K562 (cell line): ENCODE results near the gene RPE. TPM values are rescaled to one million over a fixed set of nuclear protein-coding genes. Genes with fewer than 3 reads are reported as not detected.

Experiments
- CREBBP ChIP-seq: IDR thresholded peaks from one replicate; pipeline ENCODE4 v1.6.1; 2012; ENCODE audit warnings: low read depth, mild to moderate bottlenecking, control low read depth, inconsistent platforms, low read length
- EWSR1 ChIP-seq: fragments of 450-650 bp; IDR thresholded peaks from 2 replicates; pipeline ENCODE4 v1.6.1; 2018; ENCODE audit warnings: borderline replicate concordance, mild to moderate bottlenecking, low read depth, moderate library complexity; ENCODE audit not compliant: partially characterized antibody
- NCOA2 ChIP-seq, 2 experiments: fragments of 450-650 bp; IDR thresholded peaks; 2 replicates each; pipeline ENCODE4 v1.6.1; 2018; ENCODE audit warnings: mild to moderate bottlenecking in 2 of 2, moderate library complexity in 1 of 2; ENCODE audit not compliant: partially characterized antibody in 2 of 2
- NFYB ChIP-seq: IDR thresholded peaks from 2 replicates; pipeline ENCODE4 v1.6.1; 2011; ENCODE audit warnings: mild to moderate bottlenecking, moderate library complexity; ENCODE audit not compliant: insufficient read length; ENCODE audit errors: extremely low read depth
- POLR2A ChIP-seq: fragments of 450-650 bp; conservative IDR thresholded peaks from 2 replicates; pipeline ENCODE4 v1.6.1; 2016
- RBM14 ChIP-seq: fragments of 200-400 bp; formaldehyde crosslinking; IDR thresholded peaks from 2 replicates; pipeline ENCODE4 v1.6.1; 2018; ENCODE audit warnings: low read depth, mild to moderate bottlenecking, low read length, moderate library complexity, borderline replicate concordance; ENCODE audit not compliant: insufficient read depth
- SMARCA5 ChIP-seq: fragments of 450-650 bp; IDR thresholded peaks from 2 replicates; pipeline ENCODE4 v1.6.1; 2016
- SOX6 ChIP-seq: fragments of 450-650 bp; IDR thresholded peaks from 2 replicates; pipeline ENCODE4 v1.6.1; 2014; ENCODE audit warnings: mild to moderate bottlenecking
- ZEB2 ChIP-seq: fragments of 450-650 bp; IDR thresholded peaks from 2 replicates; pipeline ENCODE4 v1.6.1; 2016
- ZKSCAN3 ChIP-seq: fragments of 250-450 bp; sonication (Bioruptor Pico); IDR thresholded peaks from 2 replicates; pipeline ENCODE4 v1.4.0; 2020
- ZNF217 ChIP-seq: sonication (generic); formaldehyde crosslinking; IDR thresholded peaks from 2 replicates; pipeline ENCODE4 v1.8.0; 2022; ENCODE audit warnings: mild to moderate bottlenecking, missing genetic modification reagents
- polyA plus RNA-seq, 8 experiments: library from polyadenylated mRNA; depleted of rRNA in 4 of 8; stranded (reverse) in 5 of 8; unstranded in 3 of 8; fragments of >200 nt; fragmentation: Nextera tagmentation in 2 of 8; fragmentation: Illumina TruSeq in 1 of 8; extraction: Ambion mirVana in 2 of 8; extraction: Trizol in 1 of 8; gene quantifications; 2 replicates each; pipeline versions ENCODE4 v1.2.1 to v1.2.3, GENCODE V29; 2011 to 2014; ENCODE audit warnings: inconsistent platforms in 1 of 8, missing spikeins in 1 of 8
- total RNA-seq, 7 experiments: library from RNA; depleted of rRNA in 6 of 7; stranded (reverse); fragments of >200 nt in 6 of 7; fragmentation: Illumina TruSeq in 2 of 7; extraction: Trizol in 2 of 7; gene quantifications; 2 replicates each; pipeline versions ENCODE4 v1.2.1 to v1.2.3, GENCODE V29; 2011 to 2021; ENCODE audit warnings: low replicate concordance in 1 of 7
- TF ChIP-seq, protein P1 (sequence below): sonication (generic); formaldehyde crosslinking; IDR thresholded peaks from 2 replicates; pipeline ENCODE4 v1.8.1; 2023; ENCODE audit warnings: mild to moderate bottlenecking, missing genetic modification reagents
- TF ChIP-seq, protein P2 (sequence below): fragments of 250-450 bp; sonication (Bioruptor Pico); IDR thresholded peaks from 2 replicates; pipeline ENCODE4 v1.4.0; 2020; ENCODE audit warnings: borderline replicate concordance

Gene RPE
- total and polyA plus RNA-seq, 9 of the 15 experiments (the other 6 are each of a cell fraction or from before 2014, with no cell fraction given), result 33.5 to 65.3 (median 50.4) TPM

DNA sequence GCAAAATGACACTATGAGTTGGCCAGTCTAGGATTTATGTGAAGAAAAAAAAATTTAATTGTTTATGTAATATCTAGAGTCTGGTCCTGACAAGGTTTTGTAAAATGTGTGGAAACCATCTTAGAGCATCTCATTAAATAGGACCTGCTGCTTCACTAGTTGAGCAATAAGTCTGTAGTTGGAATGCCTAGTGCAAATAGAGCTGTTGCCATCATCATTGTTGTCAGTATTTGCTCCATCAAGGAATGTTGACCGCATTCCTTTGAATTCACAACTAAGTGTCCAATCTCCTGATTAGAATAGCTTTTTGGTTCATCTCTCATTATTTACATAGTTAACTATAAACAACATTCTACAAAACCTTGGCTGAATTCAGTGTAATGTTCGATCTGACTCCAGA is 32.2 kb upstream of the RPE start (continued):
- TF ChIP-seq, protein P1, sequence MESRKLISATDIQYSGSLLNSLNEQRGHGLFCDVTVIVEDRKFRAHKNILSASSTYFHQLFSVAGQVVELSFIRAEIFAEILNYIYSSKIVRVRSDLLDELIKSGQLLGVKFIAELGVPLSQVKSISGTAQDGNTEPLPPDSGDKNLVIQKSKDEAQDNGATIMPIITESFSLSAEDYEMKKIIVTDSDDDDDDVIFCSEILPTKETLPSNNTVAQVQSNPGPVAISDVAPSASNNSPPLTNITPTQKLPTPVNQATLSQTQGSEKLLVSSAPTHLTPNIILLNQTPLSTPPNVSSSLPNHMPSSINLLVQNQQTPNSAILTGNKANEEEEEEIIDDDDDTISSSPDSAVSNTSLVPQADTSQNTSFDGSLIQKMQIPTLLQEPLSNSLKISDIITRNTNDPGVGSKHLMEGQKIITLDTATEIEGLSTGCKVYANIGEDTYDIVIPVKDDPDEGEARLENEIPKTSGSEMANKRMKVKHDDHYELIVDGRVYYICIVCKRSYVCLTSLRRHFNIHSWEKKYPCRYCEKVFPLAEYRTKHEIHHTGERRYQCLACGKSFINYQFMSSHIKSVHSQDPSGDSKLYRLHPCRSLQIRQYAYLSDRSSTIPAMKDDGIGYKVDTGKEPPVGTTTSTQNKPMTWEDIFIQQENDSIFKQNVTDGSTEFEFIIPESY (CRISPR knock-in tag), result no peak
- TF ChIP-seq ZNF217 (no peak), POLR2A (no peak), RBM14 (no peak), NCOA2 (IDR thresholded peaks at IDR 0.05; ENCODE audit: partially characterized antibody in 2 of 2) (no peak), EWSR1 (no peak), SMARCA5 (no peak), NFYB (no peak), ZEB2 (no peak), SOX6 (no peak), ZKSCAN3 (CRISPR knock-in tag) (no peak), CREBBP (no peak)
- TF ChIP-seq, protein P2, sequence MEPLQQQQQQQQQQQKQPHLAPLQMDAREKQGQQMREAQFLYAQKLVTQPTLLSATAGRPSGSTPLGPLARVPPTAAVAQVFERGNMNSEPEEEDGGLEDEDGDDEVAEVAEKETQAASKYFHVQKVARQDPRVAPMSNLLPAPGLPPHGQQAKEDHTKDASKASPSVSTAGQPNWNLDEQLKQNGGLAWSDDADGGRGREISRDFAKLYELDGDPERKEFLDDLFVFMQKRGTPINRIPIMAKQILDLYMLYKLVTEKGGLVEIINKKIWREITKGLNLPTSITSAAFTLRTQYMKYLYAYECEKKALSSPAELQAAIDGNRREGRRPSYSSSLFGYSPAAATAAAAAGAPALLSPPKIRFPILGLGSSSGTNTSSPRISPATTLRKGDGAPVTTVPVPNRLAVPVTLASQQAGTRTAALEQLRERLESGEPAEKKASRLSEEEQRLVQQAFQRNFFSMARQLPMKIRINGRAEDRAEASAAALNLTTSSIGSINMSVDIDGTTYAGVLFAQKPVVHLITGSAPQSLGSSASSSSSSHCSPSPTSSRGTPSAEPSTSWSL, result no peak
